Measurements from ENCODE around the gene CNR2. TPM values are rescaled to one million over a fixed set of nuclear protein-coding genes. Genes with fewer than 3 reads are reported as not detected.

Gene CNR2

GRCh38 chr1:23824711-23825075 lies 88.5 kb downstream of the CNR2 start:
- no peak for DNase-seq (ENCODE audit: low spot score)
- no peak overlapping the region for H3K14ac ChIP-seq (ENCODE audit: low read length)
- H2BK15ac ChIP-seq (ENCODE audit: low read length) = no peak overlapping the region
- H3K4ac ChIP-seq (ENCODE audit: low read length) = no peak overlapping the region
- no peak overlapping the region for H3K23ac ChIP-seq (ENCODE audit: low read depth, low read length, poor library complexity)
- H3K4me1 ChIP-seq (ENCODE audit: control insufficient read depth in 2 of 2, insufficient read depth in 1 of 2, low read depth in 1 of 2, low read length in 2 of 2) = no peaks in the 10 kb centered on the region
- no peak overlapping the region for H4K8ac ChIP-seq (ENCODE audit: low read depth, low read length)
- H3K36me3 ChIP-seq (replicated peaks in 1 of 2; ENCODE audit: control insufficient read depth in 2 of 2, insufficient read depth in 2 of 2, low read length in 2 of 2) = peaks cover 0 to 4% of the 10 kb centered on the region in 2 donors
- no peaks in the 10 kb centered on the region for H3K9me3 ChIP-seq (replicated peaks in 1 of 2; ENCODE audit: control insufficient read depth in 2 of 2, insufficient read depth in 1 of 2, low read depth in 1 of 2, low read length in 2 of 2)
- no peaks in the 10 kb centered on the region for H3K79me1 ChIP-seq (ENCODE audit: low read depth, low read length)
- H3K27ac ChIP-seq (replicated peaks; ENCODE audit: low read length) = no peak overlapping the region
- peak overlapping the region; percentile 93 for H2AFZ ChIP-seq (ENCODE audit: low read length)
- no peak overlapping the region for H3K9ac ChIP-seq (ENCODE audit: low read depth, low read length, poor library complexity)
- H2BK12ac ChIP-seq (ENCODE audit: low read length) = no peak overlapping the region
- H2AK5ac ChIP-seq (ENCODE audit: low read depth, low read length) = no peak overlapping the region
- H2BK5ac ChIP-seq (ENCODE audit: low read length) = no peak overlapping the region
- no peak overlapping the region for H2BK120ac ChIP-seq (ENCODE audit: low read depth, low read length)
- no peak overlapping the region for H4K91ac ChIP-seq (ENCODE audit: low read depth, low read length, poor library complexity)
- peak overlapping the region; percentile 96 to 100 for H3K4me3 ChIP-seq (ENCODE audit: low read length in 2 of 2)
- no peak overlapping the region for H3K18ac ChIP-seq (ENCODE audit: low read length)
- H3K4me2 ChIP-seq (ENCODE audit: insufficient read depth, low read length, poor library complexity, severe bottlenecking) = peak overlapping the region; percentile 74
- no CpG with 5 or more reads among the region's 8 CpGs for WGBS, 2 donors (ENCODE audit: extremely low coverage in 2 of 2, insufficient read length in 2 of 2, insufficient replicate concordance in 1 of 2)
- no peaks in the 10 kb centered on the region for H3K27me3 ChIP-seq (ENCODE audit: control insufficient read depth in 3 of 3, insufficient read depth in 3 of 3, low read depth in 1 of 3, low read length in 3 of 3)

GRCh38 chr1:23823767-23824166 lies 89.4 kb downstream of the CNR2 start:
- H3K4me2 ChIP-seq (ENCODE audit: insufficient read depth, low read length, poor library complexity, severe bottlenecking) = no peak overlapping the region
- H2AFZ ChIP-seq (ENCODE audit: low read length) = no peak overlapping the region
- no CpG with 5 or more reads among the region's 7 CpGs for WGBS, 2 donors (ENCODE audit: extremely low coverage in 2 of 2, insufficient read length in 2 of 2, insufficient replicate concordance in 1 of 2)
- H3K79me1 ChIP-seq (ENCODE audit: low read depth, low read length) = peaks cover 2% of the 10 kb centered on the region
- H3K14ac ChIP-seq (ENCODE audit: low read length) = no peak overlapping the region
- no peak overlapping the region for H3K27ac ChIP-seq (replicated peaks; ENCODE audit: low read length)
- DNase-seq (ENCODE audit: low spot score) = no peak
- no peaks in the 10 kb centered on the region for H3K27me3 ChIP-seq (ENCODE audit: control insufficient read depth in 3 of 3, insufficient read depth in 3 of 3, low read depth in 1 of 3, low read length in 3 of 3)
- H3K18ac ChIP-seq (ENCODE audit: low read length) = no peak overlapping the region
- no peak overlapping the region for H2AK5ac ChIP-seq (ENCODE audit: low read depth, low read length)
- H4K91ac ChIP-seq (ENCODE audit: low read depth, low read length, poor library complexity) = no peak overlapping the region
- peak overlapping the region in 1 of 2 donors; percentile 96 for H3K4me3 ChIP-seq (ENCODE audit: low read length in 2 of 2)
- no peak overlapping the region for H3K9ac ChIP-seq (ENCODE audit: low read depth, low read length, poor library complexity)
- no peaks in the 10 kb centered on the region for H3K4me1 ChIP-seq (ENCODE audit: control insufficient read depth in 2 of 2, insufficient read depth in 1 of 2, low read depth in 1 of 2, low read length in 2 of 2)
- no peak overlapping the region for H2BK120ac ChIP-seq (ENCODE audit: low read depth, low read length)
- no peak overlapping the region for H2BK5ac ChIP-seq (ENCODE audit: low read length)
- H3K23ac ChIP-seq (ENCODE audit: low read depth, low read length, poor library complexity) = no peak overlapping the region
- H3K9me3 ChIP-seq (replicated peaks in 1 of 2; ENCODE audit: control insufficient read depth in 2 of 2, insufficient read depth in 1 of 2, low read depth in 1 of 2, low read length in 2 of 2) = no peaks in the 10 kb centered on the region
- no peak overlapping the region for H2BK15ac ChIP-seq (ENCODE audit: low read length)
- no peak overlapping the region for H4K8ac ChIP-seq (ENCODE audit: low read depth, low read length)
- H2BK12ac ChIP-seq (ENCODE audit: low read length) = no peak overlapping the region
- H3K36me3 ChIP-seq (replicated peaks in 1 of 2; ENCODE audit: control insufficient read depth in 2 of 2, insufficient read depth in 2 of 2, low read length in 2 of 2) = peaks cover 0 to 5% of the 10 kb centered on the region in 2 donors
- no peak overlapping the region for H3K4ac ChIP-seq (ENCODE audit: low read length)

Small RNAs within 50 kb of the gene (small RNA-seq; reads per million reads assigned to genes)
- gene MIR378F (ENCODE audit: insufficient read depth) = not detected

Measured in neuronal stem cell (in vitro differentiated cells).